Fibroblast of lung (primary cell): ENCODE measurements around the gene ERI3.

Experiments
- CTCF ChIP-seq, 2 donors: IDR thresholded peaks in 1 of 2; conservative IDR thresholded peaks in 1 of 2; 1 replicate in 1 of 2; 2 replicates in 1 of 2; pipeline ENCODE4 v1.5.1; 2011 to 2012; ENCODE audit warnings: low read length in 2 of 2, control low read depth in 1 of 2, inconsistent platforms in 1 of 2, low read depth in 1 of 2, mild to moderate bottlenecking in 1 of 2
- EZH2 ChIP-seq: IDR thresholded peaks from 2 replicates; pipeline ENCODE4 v1.5.1; 2012; ENCODE audit warnings: low read length, control low read depth, mild to moderate bottlenecking; ENCODE audit errors: missing control alignments

- TF ChIP-seq CTCF (conservative IDR thresholded peaks at IDR 0.05 in 1 of 2, IDR thresholded peaks at IDR 0.05 in 1 of 2; ENCODE audit: low read depth in 1 of 2, low read length in 2 of 2) (no peak), EZH2 (no peak)
Measured at GRCh38 chr1:44261962-44262361, 93.1 kb downstream of the ERI3 start.
